AG04450 (cell line): ENCODE data around the gene OCEL1. TPM values are rescaled to one million over a fixed set of nuclear protein-coding genes. Genes with fewer than 3 reads are reported as not detected.

ENCODE experiments used
- CTCF ChIA-PET: fragments of 300-600, 350-600 bp; formaldehyde crosslinking; extraction: SDS; loops from one replicate; lab custom pipeline; 2022; ENCODE audit warnings: antibody characterized with exemption, inconsistent platforms; lab: Charles Lee
- POLR2A ChIA-PET: fragments of 350-600 bp; formaldehyde crosslinking; extraction: SDS; loops from one replicate; lab custom pipeline; 2021; ENCODE audit warnings: antibody characterized with exemption, inconsistent platforms; lab: Yijun Ruan, JAX
- DNase-seq: peaks from one replicate; pipeline ENCODE4 v3.0.0-alpha.2; 2011; ENCODE audit warnings: low read depth, low spot score
- H3K27ac ChIP-seq: one replicate; pipeline ENCODE4 v1.5.1; 2012; ENCODE audit warnings: low read depth, low read length, control low read depth
- H3K27me3 ChIP-seq: one replicate; pipeline ENCODE4 v1.6.0; 2012; ENCODE audit warnings: low read length; ENCODE audit not compliant: control insufficient read depth, insufficient read depth
- H3K4me3 ChIP-seq: 2 replicates; pipeline ENCODE4 v1.5.1; 2011; ENCODE audit warnings: mild to moderate bottlenecking, low read depth, low read length, control low read depth
- H3K9me3 ChIP-seq: 2 replicates; pipeline ENCODE4 v1.5.1; 2012; ENCODE audit warnings: low read length; ENCODE audit not compliant: control insufficient read depth, insufficient read depth
- polyA plus RNA-seq: library from polyadenylated mRNA; depleted of rRNA; stranded (reverse); fragments of >200 nt; gene quantifications from 2 replicates; pipeline ENCODE4 v1.2.3, GENCODE V29; 2011
- TF ChIP-seq, protein P1 (sequence below): IDR thresholded peaks from 2 replicates; pipeline ENCODE4 v1.5.1; 2011; ENCODE audit warnings: low read depth, low read length, control low read depth, inconsistent platforms

The OCEL1 gene
- polyA plus RNA-seq, 1 experiment = 4.6 TPM

- ChIA-PET POLR2A (no interaction called here), CTCF (interaction anchor here (0.5 to 0.7 kb wide), 3 partner anchors 17 to 123 kb away, joined by 3 to 6 read pairs (median 3); no protein-coding TSS in a partner anchor)
- TF ChIP-seq, protein P1, sequence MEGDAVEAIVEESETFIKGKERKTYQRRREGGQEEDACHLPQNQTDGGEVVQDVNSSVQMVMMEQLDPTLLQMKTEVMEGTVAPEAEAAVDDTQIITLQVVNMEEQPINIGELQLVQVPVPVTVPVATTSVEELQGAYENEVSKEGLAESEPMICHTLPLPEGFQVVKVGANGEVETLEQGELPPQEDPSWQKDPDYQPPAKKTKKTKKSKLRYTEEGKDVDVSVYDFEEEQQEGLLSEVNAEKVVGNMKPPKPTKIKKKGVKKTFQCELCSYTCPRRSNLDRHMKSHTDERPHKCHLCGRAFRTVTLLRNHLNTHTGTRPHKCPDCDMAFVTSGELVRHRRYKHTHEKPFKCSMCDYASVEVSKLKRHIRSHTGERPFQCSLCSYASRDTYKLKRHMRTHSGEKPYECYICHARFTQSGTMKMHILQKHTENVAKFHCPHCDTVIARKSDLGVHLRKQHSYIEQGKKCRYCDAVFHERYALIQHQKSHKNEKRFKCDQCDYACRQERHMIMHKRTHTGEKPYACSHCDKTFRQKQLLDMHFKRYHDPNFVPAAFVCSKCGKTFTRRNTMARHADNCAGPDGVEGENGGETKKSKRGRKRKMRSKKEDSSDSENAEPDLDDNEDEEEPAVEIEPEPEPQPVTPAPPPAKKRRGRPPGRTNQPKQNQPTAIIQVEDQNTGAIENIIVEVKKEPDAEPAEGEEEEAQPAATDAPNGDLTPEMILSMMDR = no peak
- H3K9me3 ChIP-seq = peaks cover 17% of the 10 kb centered on the region
- H3K27me3 ChIP-seq = peaks cover 8% of the 10 kb centered on the region
- no peak for DNase-seq
- no peak overlapping the region for H3K4me3 ChIP-seq
- H3K27ac ChIP-seq = no peak overlapping the region
Measured at GRCh38 chr19:17262557-17262956, 36.5 kb downstream of the OCEL1 start.

DNA sequence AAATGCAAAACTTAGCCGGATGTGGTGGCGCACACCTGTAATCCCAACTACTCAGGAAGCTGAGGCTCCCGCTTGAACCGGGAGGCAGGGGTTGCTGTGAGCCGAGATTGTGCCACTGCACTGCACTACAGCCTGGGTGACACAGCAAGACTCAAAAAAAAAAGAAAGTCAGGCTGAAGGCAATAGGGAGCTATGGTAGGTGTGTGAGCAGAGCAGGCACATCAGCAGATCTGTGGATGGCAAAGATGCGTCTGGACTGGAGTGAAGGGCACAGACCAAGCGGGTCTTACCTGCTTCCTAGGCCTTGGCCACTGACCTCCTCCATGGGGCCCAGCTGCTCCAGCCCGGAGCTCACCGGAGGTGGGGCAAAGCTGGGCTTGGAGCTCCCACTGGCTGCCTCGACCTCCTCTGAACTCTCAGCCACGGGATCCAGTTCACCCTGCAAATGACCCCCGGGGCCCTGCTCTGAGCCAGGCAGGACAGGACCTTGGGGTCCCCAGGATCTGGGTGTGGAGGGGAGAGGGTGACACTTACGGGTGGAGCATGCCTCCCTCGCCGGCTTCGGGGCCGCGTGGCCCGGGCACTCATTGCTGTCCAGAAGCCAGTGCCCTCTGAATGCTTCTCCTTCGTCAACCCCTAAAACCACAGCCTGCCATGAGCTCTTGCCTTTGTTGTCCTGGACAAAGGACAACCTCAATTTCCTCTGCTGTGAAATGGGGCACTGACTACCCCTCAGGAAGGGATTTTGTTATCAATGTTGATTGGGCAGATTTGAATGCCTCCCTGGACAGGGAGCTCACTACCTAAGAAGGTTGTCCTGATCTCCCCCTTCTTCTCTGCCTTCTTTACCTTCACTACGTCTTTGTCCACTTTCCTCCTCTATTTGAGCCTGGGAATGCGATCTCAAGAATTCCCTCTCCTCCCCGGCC lies 38.0 kb downstream of the OCEL1 start:
- no peak overlapping the region for H3K4me3 ChIP-seq
- ChIA-PET CTCF (interaction anchor here (0.6 kb wide), 1 partner anchor 146 kb away, joined by 7 read pairs; no protein-coding TSS in a partner anchor), POLR2A (no interaction called here)
- H3K27me3 ChIP-seq = peaks cover 5% of the 10 kb centered on the region
- H3K9me3 ChIP-seq = peaks cover 13% of the 10 kb centered on the region
- no peak overlapping the region for H3K27ac ChIP-seq
- TF ChIP-seq, protein P1 = no peak
- DNase-seq = no peak

GRCh38 chr19:17264641-17264979 lies 38.6 kb downstream of the OCEL1 start, which contains the start of gene USHBP1:
Gene USHBP1, minus strand, starts transcription at chr19:17264745. Its CDS starts 446 bp downstream, at chr19:17264299.
- POLR2A ChIA-PET = no interaction called here
- TF ChIP-seq, protein P1 = no peak
- DNase-seq = no peak
- peaks cover 4% of the 10 kb centered on the region for H3K27me3 ChIP-seq
- CTCF ChIA-PET = interaction anchor here (0.6 to 1.3 kb wide), 2 partner anchors 18 to 147 kb away, joined by 3 to 7 read pairs; no protein-coding TSS in a partner anchor
- peaks cover 6% of the 10 kb centered on the region for H3K9me3 ChIP-seq
- no peak within 1 kb of the TSS for H3K4me3 ChIP-seq
- H3K27ac ChIP-seq = no peak within 1 kb of the TSS

DNA sequence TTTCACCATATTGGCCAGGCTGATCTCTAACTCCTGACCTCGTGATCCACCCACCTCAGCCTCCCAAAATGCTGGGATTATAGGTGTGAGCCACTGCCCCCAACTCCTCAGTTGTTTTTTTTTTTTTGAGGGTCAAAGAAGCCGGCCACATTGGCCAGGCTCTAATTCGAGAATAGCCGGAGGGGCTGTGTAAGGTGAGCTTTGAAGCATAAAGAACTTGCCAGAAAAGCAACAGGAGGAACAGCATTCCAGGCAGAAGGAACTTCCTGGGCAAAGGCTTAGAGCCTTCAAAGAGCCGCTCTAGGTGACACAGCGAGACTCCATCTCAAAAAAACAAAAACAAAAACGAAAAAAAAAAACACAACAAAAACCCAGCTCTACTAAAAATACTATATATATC lies 40.0 kb downstream of the OCEL1 start:
- no peak for DNase-seq
- H3K4me3 ChIP-seq = no peak overlapping the region
- ChIA-PET CTCF (no interaction called here), POLR2A (no interaction called here)
- no peaks in the 10 kb centered on the region for H3K9me3 ChIP-seq
- TF ChIP-seq, protein P1 = no peak
- no peaks in the 10 kb centered on the region for H3K27me3 ChIP-seq
- H3K27ac ChIP-seq = no peak overlapping the region

- no peak overlapping the region for H3K4me3 ChIP-seq
- TF ChIP-seq, protein P1 = no peak
- no peaks in the 10 kb centered on the region for H3K9me3 ChIP-seq
- CTCF ChIA-PET = interaction anchor here (0.8 to 1.1 kb wide), 2 partner anchors 16 to 26 kb away, joined by 3 read pairs; no protein-coding TSS in a partner anchor
- no peak overlapping the region for H3K27ac ChIP-seq
- no peak for DNase-seq
- no peaks in the 10 kb centered on the region for H3K27me3 ChIP-seq
- POLR2A ChIA-PET = interaction anchor here (0.8 to 1.3 kb wide), 4 partner anchors 11 to 52 kb away, joined by 3 to 4 read pairs (median 3); partner anchors contain the start of genes OCEL1 and USE1
Measured at GRCh38 chr19:17266589-17266974, 40.6 kb downstream of the OCEL1 start.
